GM21825 (cell line): ENCODE data around the gene RAX2.

Experiments used
- ATAC-seq: cut with Tn5 transposase; IDR thresholded peaks from one replicate; pipeline ENCODE4 v1.9.1; 2021; ENCODE audit warnings: mild to moderate bottlenecking, moderate library complexity; ENCODE audit not compliant: unreplicated experiment

RAX2 gene

DNA sequence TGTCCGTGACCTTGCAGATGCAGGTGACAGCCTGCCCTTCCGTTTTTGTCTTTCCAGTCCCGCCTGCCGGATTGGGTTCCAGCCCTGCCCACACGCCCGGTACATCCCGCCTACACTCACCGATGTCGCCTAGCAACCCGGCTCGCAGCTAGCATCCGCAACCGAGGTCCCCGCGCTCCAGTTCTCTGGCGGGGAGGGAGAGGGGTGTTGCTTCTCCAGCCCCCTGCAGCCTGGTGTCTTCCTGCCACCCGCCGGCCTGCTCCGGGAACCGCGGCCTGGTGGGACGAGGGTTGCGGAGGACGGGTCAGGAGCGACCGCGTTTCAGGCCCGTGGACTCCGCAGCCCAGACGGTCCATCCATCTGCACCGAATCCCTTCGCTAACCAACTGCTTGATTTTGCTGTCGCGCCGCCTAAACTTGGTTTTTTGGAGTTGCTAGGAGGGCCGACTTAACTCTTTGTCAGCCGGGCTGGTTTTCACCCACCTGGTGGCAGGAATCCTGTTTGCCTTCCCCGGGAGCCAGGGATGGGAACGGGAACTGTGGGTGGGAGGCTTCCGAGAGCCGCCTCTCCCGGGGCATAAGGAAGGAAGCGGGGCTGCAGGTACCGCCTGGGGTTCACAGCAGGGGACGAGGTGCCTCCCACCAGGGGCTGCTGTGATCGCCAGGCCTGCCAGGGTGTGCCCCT, 29.5 kb upstream of the RAX2 start:
- no peak for ATAC-seq

- ATAC-seq: no peak
These were observed 29.0 kb upstream of the RAX2 start for GRCh38 chr19:3800996-3801395.

DNA sequence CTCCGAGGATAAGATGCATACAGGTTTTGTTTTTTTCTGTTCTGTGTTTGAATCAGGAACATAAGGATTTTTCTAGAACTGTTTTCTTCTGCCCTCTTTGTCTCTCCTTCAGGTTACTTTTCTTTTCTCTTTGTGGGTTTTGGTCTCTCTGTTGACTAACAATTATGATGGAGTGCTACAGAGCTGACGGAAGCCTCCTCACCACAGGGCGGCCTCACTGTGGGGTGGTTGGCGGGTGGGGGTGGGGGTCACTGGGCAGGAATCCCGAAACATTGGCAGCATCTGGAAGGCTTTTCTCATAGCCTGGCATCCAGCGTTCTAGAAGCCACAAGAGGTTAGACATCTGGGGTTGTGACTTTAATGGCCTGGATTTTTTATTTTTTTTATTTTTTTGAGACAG, 26.1 kb upstream of the RAX2 start:
- no peak for ATAC-seq

GRCh38 chr19:3796358-3796757, 24.3 kb upstream of the RAX2 start:
- no peak for ATAC-seq

DNA sequence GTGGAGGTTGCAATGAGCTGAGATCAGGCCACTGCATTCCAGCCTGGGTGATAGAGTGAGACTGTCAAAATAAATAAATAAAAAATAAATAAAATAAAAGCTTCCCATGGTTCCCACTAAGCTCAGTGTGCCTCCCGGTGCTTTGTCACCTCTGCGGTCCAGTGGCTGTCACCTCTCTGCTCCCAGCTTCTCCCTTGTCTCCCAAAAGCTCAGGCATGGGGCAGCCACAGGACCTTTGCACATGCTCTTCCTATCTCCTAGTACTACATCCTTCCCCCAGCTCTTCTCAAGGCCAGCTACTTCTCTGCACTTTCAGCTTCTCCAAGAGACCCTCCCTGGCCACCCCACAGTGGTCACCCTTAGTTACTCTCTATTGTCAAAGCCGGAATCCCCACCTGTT, 21.8 kb upstream of the RAX2 start:
- ATAC-seq: no peak

GRCh38 chr19:3792114-3792513, 20.1 kb upstream of the RAX2 start:
- ATAC-seq: no peak

- ATAC-seq: no peak
These were observed 18.9 kb upstream of the RAX2 start for GRCh38 chr19:3790941-3791340.

- no peak for ATAC-seq
These were observed 18.2 kb upstream of the RAX2 start for GRCh38 chr19:3790209-3790734.

GRCh38 chr19:3788996-3789778, 17.2 kb upstream of the RAX2 start:
- ATAC-seq: no peak

DNA sequence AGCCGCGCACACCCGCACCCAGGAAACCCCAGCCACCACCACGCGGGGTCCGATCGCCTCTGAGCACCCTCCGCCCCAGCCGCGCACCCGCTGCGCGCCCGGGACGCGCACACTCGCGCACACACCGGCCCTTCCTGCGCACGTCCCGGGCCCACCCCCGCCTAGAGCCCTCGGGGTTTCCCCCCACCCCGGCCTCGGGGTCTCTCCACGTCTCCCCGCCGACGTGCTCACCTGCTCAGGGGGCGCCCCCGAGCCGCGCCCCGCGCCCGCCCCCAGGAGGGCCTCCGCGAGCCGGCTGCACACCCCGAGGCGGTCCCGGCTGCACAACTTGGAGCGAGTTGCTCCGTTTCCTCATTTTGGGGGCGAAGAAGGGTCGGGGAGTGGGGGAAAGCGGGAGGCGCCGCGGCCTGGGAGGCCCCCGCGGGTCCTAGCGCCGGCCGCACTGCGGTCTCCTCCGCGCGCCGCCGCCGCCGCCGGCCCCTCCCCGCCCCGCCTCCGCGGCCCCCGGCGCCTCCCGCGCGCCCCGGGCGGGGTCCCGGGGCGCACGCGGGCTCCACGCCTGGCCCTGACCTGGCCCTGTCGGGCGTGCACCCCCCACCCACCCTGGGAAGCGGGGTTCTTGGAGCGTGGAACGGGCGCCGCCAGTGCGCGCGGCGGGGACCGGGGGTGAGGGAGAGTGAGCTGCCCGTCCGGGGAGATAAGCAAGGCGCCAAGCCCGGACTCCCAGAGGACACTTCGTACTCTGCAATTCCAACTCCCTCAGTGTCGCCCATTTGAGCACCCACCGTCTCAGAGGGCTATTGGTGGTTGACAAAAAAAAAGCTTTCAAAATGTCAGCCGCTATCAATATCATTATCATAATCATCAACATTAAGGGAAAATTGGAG, 14.2 kb upstream of the RAX2 start, which contains the start of gene MATK:
TSS of gene MATK (minus strand) at position 444 of the 887 bp plus-strand sequence. CDS start 1,246 bp downstream, outside the sequence.
- ATAC-seq: no peak

- ATAC-seq: no peak
These were observed 13.5 kb upstream of the RAX2 start for GRCh38 chr19:3785451-3785937.

DNA sequence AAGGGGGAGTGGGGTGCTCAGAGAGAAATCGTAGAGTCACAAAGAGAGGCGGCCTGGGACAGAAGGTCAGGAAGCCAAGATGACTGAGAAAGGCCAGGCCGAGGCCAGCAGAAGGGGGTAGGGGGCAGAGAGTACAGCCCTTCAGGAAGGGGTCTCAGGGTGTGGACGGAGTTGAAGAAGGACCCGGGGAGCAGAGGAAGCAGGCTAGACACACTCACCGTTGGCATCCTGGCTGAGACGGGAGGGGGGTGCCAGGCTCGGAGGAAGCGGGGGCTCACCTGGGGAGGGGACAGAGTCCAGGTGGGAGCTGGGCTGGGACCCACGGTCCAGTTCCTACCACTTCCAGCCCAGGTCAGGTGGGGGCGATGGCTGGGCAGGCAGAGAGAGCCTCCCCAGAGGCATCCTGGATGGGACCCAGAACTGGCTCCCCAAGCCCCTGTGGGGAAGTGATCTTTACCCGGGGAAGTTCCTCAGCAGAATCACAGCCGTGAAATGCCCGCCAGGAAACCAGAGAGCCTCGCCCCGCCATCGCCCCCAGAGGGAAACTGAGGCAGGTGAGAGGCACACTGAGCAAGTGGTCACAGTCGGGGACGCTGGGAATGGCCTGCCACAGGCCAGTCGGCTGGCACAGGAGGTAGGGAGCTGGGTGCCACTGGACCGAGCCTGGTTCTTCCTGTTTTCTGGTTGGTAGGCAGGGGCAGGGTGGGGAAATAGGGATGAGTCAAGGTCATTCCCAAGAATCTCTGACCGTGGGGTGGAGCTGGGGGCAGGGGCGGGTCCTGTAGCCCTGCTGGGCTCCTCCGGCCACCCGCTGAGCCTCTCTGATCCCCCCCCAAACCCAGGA, 12.8 kb upstream of the RAX2 start:
- no peak for ATAC-seq

DNA sequence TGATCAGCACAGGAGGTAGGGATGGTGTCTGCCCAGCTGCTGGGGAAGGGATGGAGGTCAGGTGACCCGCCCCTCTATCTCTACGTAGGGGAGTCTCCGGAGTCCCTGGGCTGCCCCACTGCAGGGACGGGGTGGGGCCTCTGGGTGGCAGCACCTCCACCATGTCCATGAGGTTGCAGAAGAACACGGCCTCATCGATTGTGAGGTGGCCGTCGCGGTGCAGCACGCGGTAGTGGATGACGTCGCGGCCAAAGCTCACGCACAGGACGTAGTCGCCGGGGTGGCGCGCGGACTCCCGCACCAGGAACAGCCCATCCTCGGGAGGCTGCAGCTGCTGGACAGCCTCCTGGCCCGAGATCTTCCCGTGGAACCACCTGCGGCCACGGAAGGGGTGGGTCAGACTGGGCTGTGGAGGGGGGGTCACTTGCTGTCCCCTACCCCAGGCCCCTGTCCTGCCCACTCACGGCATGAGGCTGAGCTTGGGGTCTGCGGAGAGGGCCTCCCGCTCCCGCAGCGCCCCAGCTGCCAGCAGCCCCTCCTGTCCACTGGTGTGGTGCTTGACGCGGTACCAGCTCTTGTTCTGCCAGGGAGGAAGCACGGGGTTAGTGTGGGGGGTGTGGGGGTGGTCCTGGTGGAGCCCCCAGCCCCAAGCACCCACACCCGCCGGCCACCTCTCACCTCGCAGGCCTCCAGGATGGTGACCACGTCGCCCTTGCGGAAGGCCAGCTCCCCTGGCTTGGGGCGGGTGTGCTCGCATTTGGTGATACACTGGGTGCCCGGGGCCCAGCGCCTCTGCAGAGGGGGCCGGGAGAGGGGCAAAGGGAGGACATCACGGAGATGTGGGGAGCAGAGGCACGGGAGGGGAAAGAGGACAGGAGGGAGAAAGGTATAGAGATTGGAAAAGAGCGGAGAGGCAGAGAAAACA, 11.9 kb upstream of the RAX2 start:
- ATAC-seq: no peak

DNA sequence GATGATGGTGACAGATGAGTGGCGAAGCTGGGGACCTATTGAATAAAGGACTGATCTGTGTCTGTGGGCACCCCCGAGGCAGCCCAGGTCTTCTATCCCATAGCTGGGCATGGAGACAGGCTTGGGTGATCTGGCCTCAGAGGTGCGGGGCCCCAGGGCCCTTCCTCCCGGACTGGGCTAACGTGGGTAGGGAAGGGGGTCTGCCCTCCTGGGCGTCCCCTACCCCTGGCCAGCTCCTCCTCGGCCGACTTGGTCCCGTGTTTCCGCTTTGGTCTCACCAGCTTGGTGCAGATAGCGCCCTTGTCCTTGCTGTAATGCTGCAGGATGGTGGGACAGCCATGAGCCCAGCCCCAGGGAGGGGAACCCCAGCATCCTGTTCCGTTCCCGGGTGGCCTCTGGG, 10.9 kb upstream of the RAX2 start:
- ATAC-seq: no peak

DNA sequence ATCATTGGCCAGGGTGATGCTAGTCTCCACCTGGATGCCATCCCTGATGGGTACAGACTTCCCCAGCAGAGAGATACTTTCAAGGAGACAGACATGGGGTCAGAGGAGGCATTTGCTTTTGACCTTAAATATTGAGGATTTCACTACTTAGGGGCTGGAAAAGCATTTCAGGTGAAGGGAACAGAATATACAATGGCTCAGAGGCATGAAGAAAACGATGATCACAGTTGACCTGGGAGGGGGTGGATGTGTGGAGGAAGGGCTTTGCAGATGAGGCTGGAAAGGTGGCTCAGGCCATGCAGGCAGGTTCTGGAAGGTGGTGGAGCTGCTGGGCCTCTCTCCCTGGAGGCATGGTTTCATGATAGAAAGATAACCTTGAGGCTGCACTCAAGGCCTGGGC, 10.3 kb upstream of the RAX2 start:
- ATAC-seq: no peak

GRCh38 chr19:3781603-3782002, 9.6 kb upstream of the RAX2 start:
- ATAC-seq: no peak

DNA sequence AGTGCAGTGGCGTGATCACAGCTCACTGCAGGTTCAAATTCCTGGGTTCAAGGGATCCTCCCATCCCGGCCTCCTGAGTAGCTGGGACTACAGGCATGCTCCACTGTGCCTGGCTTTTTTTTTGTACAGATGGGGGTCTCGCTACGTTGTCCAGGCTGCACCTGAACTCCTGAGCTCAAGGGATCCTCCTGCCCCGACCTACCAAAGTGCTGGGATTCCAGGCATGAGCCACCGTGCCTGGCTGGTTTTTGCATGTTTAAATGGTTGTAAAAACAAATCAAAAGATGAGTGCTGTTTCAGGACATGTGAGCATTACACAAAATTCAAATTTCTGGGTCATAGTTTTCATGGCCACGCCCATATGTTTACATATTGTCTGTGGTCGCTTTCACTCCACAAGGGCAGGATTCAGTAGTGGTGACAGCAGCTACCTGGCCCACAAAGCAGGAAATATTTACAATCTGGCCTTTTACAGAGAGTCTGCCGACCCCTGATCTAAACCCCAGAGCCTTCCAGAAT, 8.8 kb upstream of the RAX2 start:
- ATAC-seq: no peak

- no peak for ATAC-seq
These were observed 7.1 kb upstream of the RAX2 start for GRCh38 chr19:3778899-3779723.
